ENCODE results near the gene ARPC5L.
"Not testable (repeated sequence)": the region's sequence is repeated elsewhere in the genome, so short reads cannot be mapped to it uniquely, and the experiment has no call there.

Gene ARPC5L

DNA sequence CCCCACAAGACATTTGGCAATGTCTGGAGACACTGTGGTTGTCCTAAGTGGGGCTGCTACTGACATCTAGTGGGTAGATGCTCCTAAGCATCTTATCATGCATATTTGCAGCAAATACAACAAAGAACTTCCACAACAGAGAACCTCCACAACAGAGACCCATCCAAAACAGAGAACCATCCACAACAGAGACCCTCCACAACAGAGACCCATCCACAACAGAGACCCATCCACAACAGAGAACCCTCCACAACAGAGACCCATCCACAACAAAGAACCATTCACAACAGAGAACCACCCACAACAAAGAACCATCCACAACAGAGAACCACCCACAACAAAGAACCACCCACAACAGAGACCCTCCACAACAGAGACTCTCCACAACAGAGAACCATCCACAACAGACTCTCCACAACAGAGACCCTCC, 32.8 kb downstream of the ARPC5L start:
- no peak for DNase-seq

DNA sequence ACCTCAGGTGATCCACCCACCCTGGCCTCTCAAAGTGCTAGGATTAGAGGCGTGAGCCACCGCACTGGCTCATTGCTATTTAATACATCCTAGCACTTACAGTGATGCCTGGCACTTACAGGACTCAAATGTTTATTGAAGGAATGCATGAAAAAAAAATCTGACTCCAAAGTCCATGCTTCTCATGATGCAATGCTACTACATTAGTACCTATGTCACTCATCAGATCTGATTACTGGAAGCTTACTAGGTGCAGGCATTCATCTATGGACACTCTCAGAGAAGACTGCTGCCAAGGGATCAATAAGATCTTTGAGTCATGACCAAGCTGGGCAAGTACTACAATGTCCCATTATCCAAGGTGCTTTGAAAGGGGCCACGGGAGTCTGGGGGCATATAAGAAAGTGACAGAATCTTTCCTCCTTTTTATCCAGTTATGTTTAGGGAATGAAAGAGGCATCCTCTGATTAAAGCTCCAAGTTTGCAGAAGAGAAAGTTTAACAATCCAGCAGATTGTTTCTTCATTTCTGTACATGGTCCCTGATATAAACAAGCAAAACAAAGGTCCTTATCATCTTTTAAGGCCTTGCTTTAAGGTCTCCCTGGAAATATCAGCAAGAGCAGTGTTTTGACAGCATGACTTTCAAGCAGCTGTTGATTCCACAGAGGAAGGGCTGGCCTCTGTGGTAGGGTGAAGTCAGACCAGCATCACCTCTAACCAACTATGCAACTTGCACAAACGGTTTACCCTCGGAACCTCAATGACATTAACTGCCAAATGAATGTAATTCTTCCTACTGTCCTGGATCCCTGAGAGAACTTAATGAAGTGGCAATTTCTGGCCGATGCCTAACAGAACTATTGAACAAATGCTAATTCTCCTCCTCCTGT, 35.9 kb downstream of the ARPC5L start:
- DNase-seq, result no peak

DNA sequence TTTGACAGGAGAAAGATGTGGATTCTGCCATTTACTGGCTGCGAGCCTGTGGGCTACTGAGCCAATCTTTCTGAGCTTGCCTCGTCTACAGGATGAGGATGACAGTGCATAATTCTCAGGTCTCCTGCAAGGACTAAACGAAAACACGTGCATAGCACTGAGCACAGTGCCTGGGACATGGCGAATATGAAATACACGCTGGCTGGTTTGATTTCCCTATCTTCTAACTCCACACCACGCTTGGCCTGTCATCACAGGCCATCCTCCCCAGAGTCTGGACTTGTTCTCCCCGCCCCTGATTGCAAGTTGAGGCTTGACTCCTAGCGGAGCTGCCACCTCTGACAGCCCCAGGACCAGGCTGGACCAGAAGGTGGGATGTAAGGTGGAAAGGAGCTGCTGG, 37.9 kb downstream of the ARPC5L start:
- DNase-seq, result no peak

DNA sequence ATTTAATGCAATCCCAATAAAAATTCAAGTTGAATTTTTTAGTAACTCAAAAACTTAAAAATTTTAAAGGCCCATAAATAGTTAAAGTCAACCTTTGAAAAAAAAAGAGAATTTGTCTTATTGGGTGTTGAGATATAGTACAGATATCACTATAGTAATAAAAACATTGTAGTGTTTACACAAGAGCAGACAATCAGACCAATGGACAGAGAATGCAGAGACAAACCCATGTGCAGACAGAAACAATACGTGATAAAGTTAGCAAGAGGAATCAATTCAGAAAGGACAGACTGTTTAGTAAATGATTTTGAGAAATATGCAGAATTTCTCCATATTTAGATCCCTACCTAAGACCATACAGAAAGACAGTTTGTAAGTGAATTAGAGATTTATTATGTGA, 45.0 kb downstream of the ARPC5L start:
- no peak for DNase-seq

DNA sequence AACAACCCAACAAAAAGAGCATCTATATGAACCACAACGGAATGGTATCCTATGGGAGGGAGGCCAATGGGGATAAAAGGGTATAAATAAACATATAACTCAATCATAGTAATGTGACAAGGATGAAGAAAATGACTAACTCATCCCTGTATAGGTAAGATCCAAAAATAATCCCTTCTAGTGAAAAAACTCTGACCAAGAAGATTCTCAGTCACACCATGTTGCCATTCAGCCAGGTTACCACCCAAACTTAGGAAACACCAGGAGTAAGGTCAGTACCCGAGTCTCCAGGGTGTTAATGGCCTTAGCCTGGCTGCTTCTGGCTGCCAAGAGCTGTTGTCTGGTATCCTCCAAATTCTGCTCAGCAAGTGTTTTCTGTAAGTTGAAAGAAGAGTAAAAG, 46.2 kb downstream of the ARPC5L start:
- DNase-seq, result no peak

DNA sequence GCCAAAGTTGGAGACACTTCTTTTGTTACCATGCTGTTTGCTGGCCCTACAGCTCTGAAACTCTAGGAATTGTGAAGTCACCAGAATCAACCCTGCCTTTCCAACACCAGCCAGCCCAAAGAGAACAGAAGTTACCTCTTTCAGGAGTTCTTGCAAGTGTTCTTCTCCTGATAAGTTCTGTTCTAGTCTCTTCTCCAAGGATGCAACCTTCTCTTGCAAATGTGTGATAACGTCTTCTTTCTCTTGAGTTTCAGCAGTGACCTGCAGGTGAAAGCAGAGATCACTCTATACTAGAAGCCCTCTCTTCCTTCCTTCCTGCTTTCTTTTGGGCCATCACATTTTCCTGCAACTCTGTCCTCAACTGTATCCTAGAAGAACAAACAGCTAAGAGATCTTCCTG, 49.8 kb downstream of the ARPC5L start:
- DNase-seq, result no peak

DNA sequence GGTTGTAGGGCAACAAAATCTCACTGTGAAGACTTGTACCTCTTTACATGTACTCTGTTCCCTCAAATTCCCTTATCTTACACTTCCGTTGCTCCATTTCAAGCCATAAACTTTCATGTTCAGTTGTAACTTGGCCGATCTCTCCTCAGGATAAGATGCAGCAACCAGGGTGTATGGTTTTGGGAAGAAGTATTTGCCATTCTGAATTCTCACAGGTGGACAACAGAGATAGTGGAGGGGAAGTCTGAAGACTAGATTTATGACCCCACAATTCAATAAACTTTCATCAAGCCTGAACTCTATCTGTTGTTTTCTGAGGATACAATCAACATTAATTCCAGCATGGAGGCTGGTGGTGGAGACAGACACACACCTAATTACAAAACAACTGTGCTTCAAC, 51.4 kb downstream of the ARPC5L start:
- no peak for DNase-seq

DNA sequence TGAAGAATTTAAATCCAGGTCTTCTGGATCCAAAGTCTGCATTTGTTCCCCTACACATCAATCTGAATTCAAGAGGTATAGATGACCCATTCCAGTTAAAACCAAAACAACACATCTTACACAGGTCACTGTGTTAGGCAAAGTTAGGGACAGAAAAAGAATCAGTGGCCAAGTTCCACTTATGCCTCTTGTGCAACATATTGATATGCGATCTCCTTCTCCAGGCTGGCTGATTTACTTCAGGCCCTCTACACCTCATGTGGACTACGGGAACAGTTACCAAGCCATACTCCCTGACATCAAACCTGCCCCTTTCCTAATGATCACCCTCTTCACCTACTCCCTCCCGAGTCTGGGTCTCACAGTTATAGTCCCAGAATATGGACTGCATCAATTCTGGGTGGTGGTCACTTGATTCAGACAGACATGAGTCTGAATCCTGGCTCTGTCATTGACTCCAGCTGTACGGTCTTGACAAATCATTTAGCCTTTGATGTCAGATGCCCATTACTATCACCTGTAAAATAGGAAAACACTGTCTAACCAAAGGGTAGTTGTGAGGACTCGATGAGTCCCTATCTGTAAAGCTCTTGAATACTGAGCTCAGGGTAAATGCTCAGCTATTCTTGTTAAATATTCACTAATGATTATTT, 52.9 kb downstream of the ARPC5L start:
- DNase-seq, result no peak

DNA sequence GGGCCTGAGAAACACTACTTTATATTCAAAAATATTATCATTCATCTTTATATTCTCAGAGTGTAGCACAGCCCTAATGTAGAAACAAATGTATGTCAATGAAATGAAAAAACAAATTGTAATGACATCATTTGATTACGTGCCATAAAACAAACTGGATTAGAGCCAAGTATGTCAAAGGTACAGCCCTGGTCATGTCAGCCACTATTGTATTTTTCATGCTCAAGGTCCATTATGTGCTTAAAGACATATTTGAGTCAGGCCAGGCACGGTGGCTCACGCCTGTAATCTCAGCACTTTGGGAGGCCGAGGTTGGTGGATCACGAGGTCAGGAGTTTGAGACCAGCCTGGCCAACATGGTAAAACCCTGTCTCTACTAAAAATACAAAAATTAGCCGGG, 58.5 kb downstream of the ARPC5L start:
- DNase-seq, result not testable (repeated sequence)
